HG03439 (cell line): ENCODE measurements around the gene APBA2.

Experiments used
- ATAC-seq: cut with Tn5 transposase; IDR thresholded peaks from one replicate; pipeline ENCODE4 v1.9.1; 2021; ENCODE audit warnings: mild to moderate bottlenecking, moderate library complexity; ENCODE audit not compliant: unreplicated experiment

APBA2 gene

GRCh38 chr15:29072444-29072843 is 186.7 kb downstream of the APBA2 start:
- no peak for ATAC-seq

- ATAC-seq = no peak
Observed at GRCh38 chr15:29074045-29074444, 188.3 kb downstream of the APBA2 start.

- ATAC-seq = no peak
Observed at GRCh38 chr15:29078541-29078940, 192.8 kb downstream of the APBA2 start.

- no peak for ATAC-seq
Observed at GRCh38 chr15:29079479-29079878, 193.7 kb downstream of the APBA2 start.

- ATAC-seq = no peak
Observed at GRCh38 chr15:29081781-29082180, 196.0 kb downstream of the APBA2 start.

- no peak for ATAC-seq
Observed at GRCh38 chr15:29083161-29083560, 197.4 kb downstream of the APBA2 start.

- no peak for ATAC-seq
Observed at GRCh38 chr15:29083858-29084257, 198.1 kb downstream of the APBA2 start.

- no peak for ATAC-seq
Observed at GRCh38 chr15:29086001-29086400, 200.2 kb downstream of the APBA2 start.

GRCh38 chr15:29086891-29087290 is 201.1 kb downstream of the APBA2 start:
- ATAC-seq = no peak

GRCh38 chr15:29087521-29088285 is 201.9 kb downstream of the APBA2 start:
- ATAC-seq = no peak

- ATAC-seq = no peak
Observed at GRCh38 chr15:29088666-29089065, 202.9 kb downstream of the APBA2 start.

- no peak for ATAC-seq
Observed at GRCh38 chr15:29089731-29090616, 204.2 kb downstream of the APBA2 start.

GRCh38 chr15:29090617-29091466 is 205.1 kb downstream of the APBA2 start:
- no peak for ATAC-seq

- ATAC-seq = no peak
Observed at GRCh38 chr15:29091666-29092065, 205.9 kb downstream of the APBA2 start.

- no peak for ATAC-seq
Observed at GRCh38 chr15:29092376-29093064, 206.7 kb downstream of the APBA2 start.

- no peak for ATAC-seq
Observed at GRCh38 chr15:29093065-29093435, 207.3 kb downstream of the APBA2 start.

GRCh38 chr15:29093696-29094343 is 208.0 kb downstream of the APBA2 start:
- no peak for ATAC-seq

GRCh38 chr15:29094711-29095110 is 208.9 kb downstream of the APBA2 start:
- no peak for ATAC-seq

GRCh38 chr15:29095746-29096145 is 210.0 kb downstream of the APBA2 start:
- no peak for ATAC-seq

- ATAC-seq = no peak
Observed at GRCh38 chr15:29097168-29097567, 211.4 kb downstream of the APBA2 start.
